DOHH2 (cell line): ENCODE data around the gene OR5AK2.

ENCODE experiments used
- H3F3A ChIP-seq: fragments of 200-600 bp; sonication (generic), shearing (Covaris generic); 2 replicates; pipeline ENCODE4 v1.6.0; 2016; ENCODE audit warnings: antibody characterized with exemption, mild to moderate bottlenecking; ENCODE audit not compliant: control insufficient read depth, insufficient read depth
- H3K27ac ChIP-seq: fragments of 200-600 bp; sonication (generic); 2 replicates; pipeline ENCODE4 v1.5.1; 2014; ENCODE audit warnings: low read depth, mild to moderate bottlenecking, low read length, moderate library complexity
- H3K27me3 ChIP-seq: fragments of 200-600 bp; sonication (generic); 2 replicates; pipeline ENCODE4 v1.6.1; 2014; ENCODE audit warnings: mild to moderate bottlenecking, low read length, mixed read lengths; ENCODE audit not compliant: control insufficient read depth
- H3K36me3 ChIP-seq: fragments of 200-600 bp; sonication (generic); 2 replicates; pipeline ENCODE4 v1.6.1; 2014; ENCODE audit warnings: mild to moderate bottlenecking, low read length, moderate library complexity, mixed read lengths; ENCODE audit not compliant: control insufficient read depth
- H3K4me1 ChIP-seq: fragments of 200-600 bp; sonication (generic); 2 replicates; pipeline ENCODE4 v1.6.1; 2014; ENCODE audit warnings: mild to moderate bottlenecking, low read length, mixed read lengths; ENCODE audit not compliant: control insufficient read depth
- H3K4me2 ChIP-seq: fragments of 200-600 bp; sonication (generic); 2 replicates; pipeline ENCODE4 v1.6.0; 2014; ENCODE audit warnings: mild to moderate bottlenecking, low read length, moderate library complexity
- H3K4me3 ChIP-seq: fragments of 200-600 bp; sonication (generic); 2 replicates; pipeline ENCODE4 v1.5.1; 2014; ENCODE audit warnings: mild to moderate bottlenecking, low read length, mixed read lengths
- H3K79me2 ChIP-seq: fragments of 200-600 bp; sonication (generic); 2 replicates; pipeline ENCODE4 v1.6.1; 2014; ENCODE audit warnings: mild to moderate bottlenecking, low read length, mixed read lengths; ENCODE audit not compliant: control insufficient read depth
- H3K9me2 ChIP-seq: fragments of 200-600 bp; sonication (generic); replicated peaks from 2 replicates; pipeline ENCODE4 v1.6.1; 2014; ENCODE audit warnings: mild to moderate bottlenecking, low read length, mixed read lengths; ENCODE audit not compliant: control insufficient read depth
- H3K9me3 ChIP-seq: fragments of 200-600 bp; sonication (generic); 2 replicates; pipeline ENCODE4 v1.6.1; 2014; ENCODE audit warnings: antibody characterized with exemption, low read length, mixed read lengths; ENCODE audit not compliant: control insufficient read depth, insufficient read depth
- H4K20me1 ChIP-seq: fragments of 200-600 bp; sonication (generic); 2 replicates; pipeline ENCODE4 v1.6.0; 2014; ENCODE audit warnings: low read depth, mild to moderate bottlenecking, antibody characterized with exemption, low read length, moderate library complexity; ENCODE audit not compliant: control insufficient read depth, insufficient read depth
- EZH2phosphoT487 ChIP-seq: fragments of 200-600 bp; sonication (generic); IDR thresholded peaks from 2 replicates; pipeline ENCODE4 v1.6.1; 2017; ENCODE audit warnings: borderline replicate concordance, mild to moderate bottlenecking, antibody characterized with exemption, low read length, moderate library complexity, mixed read lengths
- TF ChIP-seq, protein P1 (sequence below): fragments of 200-600 bp; sonication (generic); IDR thresholded peaks from one replicate; pipeline ENCODE4 v1.5.1; 2014; ENCODE audit warnings: antibody characterized with exemption, mild to moderate bottlenecking, low read depth, low read length; ENCODE audit not compliant: poor library complexity, severe bottlenecking

The OR5AK2 gene

DNA sequence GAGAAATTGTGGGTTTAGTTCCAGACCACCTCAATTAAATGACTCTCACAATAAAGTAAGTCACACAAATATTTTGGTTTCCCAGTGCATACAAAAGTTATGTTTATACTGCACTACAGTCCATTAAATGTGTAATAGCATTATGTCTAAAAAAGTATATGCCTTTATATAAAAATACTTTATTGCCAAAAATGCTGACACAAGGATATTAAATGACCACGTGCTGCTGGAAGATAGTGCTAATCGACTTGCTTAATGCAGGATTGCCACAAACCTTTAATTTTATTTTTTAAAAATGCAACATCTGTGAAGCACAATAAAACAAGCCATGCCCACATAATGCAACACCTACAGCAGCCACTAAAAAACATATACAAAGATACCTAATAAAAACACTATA is 27.0 kb downstream of the OR5AK2 start:
- H3K4me2 ChIP-seq = no peak overlapping the region
- no peak overlapping the region for H3K27ac ChIP-seq
- H3K9me3 ChIP-seq = no peaks in the 10 kb centered on the region
- no peaks in the 10 kb centered on the region for H3K9me2 ChIP-seq
- H3F3A ChIP-seq = no peaks in the 10 kb centered on the region
- no peaks in the 10 kb centered on the region for H3K79me2 ChIP-seq
- H3K27me3 ChIP-seq = no peaks in the 10 kb centered on the region
- TF ChIP-seq EZH2phosphoT487 = no peak
- TF ChIP-seq, protein P1, sequence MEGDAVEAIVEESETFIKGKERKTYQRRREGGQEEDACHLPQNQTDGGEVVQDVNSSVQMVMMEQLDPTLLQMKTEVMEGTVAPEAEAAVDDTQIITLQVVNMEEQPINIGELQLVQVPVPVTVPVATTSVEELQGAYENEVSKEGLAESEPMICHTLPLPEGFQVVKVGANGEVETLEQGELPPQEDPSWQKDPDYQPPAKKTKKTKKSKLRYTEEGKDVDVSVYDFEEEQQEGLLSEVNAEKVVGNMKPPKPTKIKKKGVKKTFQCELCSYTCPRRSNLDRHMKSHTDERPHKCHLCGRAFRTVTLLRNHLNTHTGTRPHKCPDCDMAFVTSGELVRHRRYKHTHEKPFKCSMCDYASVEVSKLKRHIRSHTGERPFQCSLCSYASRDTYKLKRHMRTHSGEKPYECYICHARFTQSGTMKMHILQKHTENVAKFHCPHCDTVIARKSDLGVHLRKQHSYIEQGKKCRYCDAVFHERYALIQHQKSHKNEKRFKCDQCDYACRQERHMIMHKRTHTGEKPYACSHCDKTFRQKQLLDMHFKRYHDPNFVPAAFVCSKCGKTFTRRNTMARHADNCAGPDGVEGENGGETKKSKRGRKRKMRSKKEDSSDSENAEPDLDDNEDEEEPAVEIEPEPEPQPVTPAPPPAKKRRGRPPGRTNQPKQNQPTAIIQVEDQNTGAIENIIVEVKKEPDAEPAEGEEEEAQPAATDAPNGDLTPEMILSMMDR = no peak
- H3K36me3 ChIP-seq = no peaks in the 10 kb centered on the region
- no peaks in the 10 kb centered on the region for H4K20me1 ChIP-seq
- H3K4me1 ChIP-seq = no peaks in the 10 kb centered on the region
- H3K4me3 ChIP-seq = no peak overlapping the region

DNA sequence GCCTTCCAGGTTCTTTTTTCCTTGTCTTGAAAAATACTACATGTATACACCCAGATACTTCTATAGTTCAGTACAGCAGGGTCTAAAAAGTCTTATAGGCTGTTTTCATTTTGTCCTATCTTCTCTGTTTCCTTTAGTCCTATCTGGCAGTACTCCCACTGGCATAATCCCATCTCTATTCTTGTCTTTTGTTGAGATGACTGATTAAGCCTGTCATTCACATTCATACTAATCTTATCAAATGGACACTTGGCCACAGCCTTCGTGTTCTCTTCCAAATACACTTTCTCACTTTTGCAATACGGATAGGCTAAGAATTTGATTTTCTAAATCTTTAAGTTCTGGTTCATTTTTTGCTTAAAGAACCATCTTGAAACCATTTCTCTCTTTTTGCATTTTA is 42.8 kb downstream of the OR5AK2 start:
- H3K9me2 ChIP-seq = no peaks in the 10 kb centered on the region
- H3K4me2 ChIP-seq = no peak overlapping the region
- no peaks in the 10 kb centered on the region for H3F3A ChIP-seq
- no peak overlapping the region for H3K4me3 ChIP-seq
- no peaks in the 10 kb centered on the region for H3K36me3 ChIP-seq
- H3K27ac ChIP-seq = no peak overlapping the region
- H4K20me1 ChIP-seq = no peaks in the 10 kb centered on the region
- no peaks in the 10 kb centered on the region for H3K4me1 ChIP-seq
- H3K79me2 ChIP-seq = no peaks in the 10 kb centered on the region
- TF ChIP-seq, protein P1 = no peak
- no peak for TF ChIP-seq EZH2phosphoT487
- H3K27me3 ChIP-seq = no peaks in the 10 kb centered on the region
- no peaks in the 10 kb centered on the region for H3K9me3 ChIP-seq
